ENCODE measurements around the gene SHE. TPM values are rescaled to one million over a fixed set of nuclear protein-coding genes. Genes with fewer than 3 reads are reported as not detected.

Gene SHE
- total RNA-seq, 2 experiments from 2014 or later = not detected

- Histone ChIP-seq H3K79me2 (ENCODE audit: insufficient read depth, low read depth, low read length) (no peaks in the 10 kb centered on the region), H3K4me2 (ENCODE audit: low read length) (no peak overlapping the region), H3K27ac (ENCODE audit: low read depth, low read length, poor library complexity, severe bottlenecking) (no peak overlapping the region), H4K20me1 (ENCODE audit: insufficient read depth, low read length) (no peaks in the 10 kb centered on the region), H3K4me1 (ENCODE audit: insufficient read depth, low read length, poor library complexity, severe bottlenecking) (no peaks in the 10 kb centered on the region), H3K36me3 (ENCODE audit: insufficient read depth, low read length) (no peaks in the 10 kb centered on the region), H2AFZ (ENCODE audit: low read length) (no peak overlapping the region), H3K9me3 (ENCODE audit: low read length) (no peaks in the 10 kb centered on the region), H3K9me2 (ENCODE audit: insufficient read depth, low read length) (no peaks in the 10 kb centered on the region), H3K4me3 (ENCODE audit: low read depth, low read length, poor library complexity, severe bottlenecking) (no peak overlapping the region)
- POLR2A ChIA-PET = no interaction called here
- CTCF ChIA-PET (ENCODE audit: unreplicated experiment) = no interaction called here
- no TSS peak for BruUV-seq (replicated peaks)
- DNase-seq (ENCODE audit: low spot score) = no peak
- TF ChIP-seq EZH2phosphoT487 (IDR thresholded peaks at IDR 0.05; ENCODE audit: borderline replicate concordance, low read depth, low read length) = no peak
- TF ChIP-seq CTCF (conservative IDR thresholded peaks at IDR 0.05; ENCODE audit: low read length) = no peak
- intact Hi-C loops (cut with micrococcal nuclease; ENCODE audit: unreplicated experiment) = no loop called here
Measured at GRCh38 chr1:154502744-154503115, 518 bp upstream of the SHE start.

GRCh38 chr1:154501423-154502065 lies 668 bp downstream of the SHE start:
- Histone ChIP-seq H4K20me1 (ENCODE audit: insufficient read depth, low read length) (no peaks in the 10 kb centered on the region), H3K9me3 (ENCODE audit: low read length) (no peaks in the 10 kb centered on the region), H3K9me2 (ENCODE audit: insufficient read depth, low read length) (no peaks in the 10 kb centered on the region), H3K4me3 (ENCODE audit: low read depth, low read length, poor library complexity, severe bottlenecking) (no peak overlapping the region), H3K79me2 (ENCODE audit: insufficient read depth, low read depth, low read length) (no peaks in the 10 kb centered on the region), H3K4me2 (ENCODE audit: low read length) (no peak overlapping the region), H3K27ac (ENCODE audit: low read depth, low read length, poor library complexity, severe bottlenecking) (no peak overlapping the region), H3K36me3 (ENCODE audit: insufficient read depth, low read length) (no peaks in the 10 kb centered on the region), H2AFZ (ENCODE audit: low read length) (no peak overlapping the region), H3K4me1 (ENCODE audit: insufficient read depth, low read length, poor library complexity, severe bottlenecking) (peaks cover 10% of the 10 kb centered on the region)
- CTCF ChIA-PET (ENCODE audit: unreplicated experiment) = no interaction called here
- DNase-seq (ENCODE audit: low spot score) = no peak
- no TSS peak for BruUV-seq (replicated peaks)
- TF ChIP-seq CTCF (conservative IDR thresholded peaks at IDR 0.05; ENCODE audit: low read length) (no peak), EZH2phosphoT487 (IDR thresholded peaks at IDR 0.05; ENCODE audit: borderline replicate concordance, low read depth, low read length) (no peak)
- intact Hi-C loops (cut with micrococcal nuclease; ENCODE audit: unreplicated experiment) = no loop called here
- POLR2A ChIA-PET = no interaction called here

GRCh38 chr1:154500533-154500932 lies 1.7 kb downstream of the SHE start:
- ChIA-PET POLR2A (no interaction called here), CTCF (ENCODE audit: unreplicated experiment) (no interaction called here)
- H2AFZ ChIP-seq (ENCODE audit: low read length) = no peak overlapping the region
- no peaks in the 10 kb centered on the region for H3K9me2 ChIP-seq (ENCODE audit: insufficient read depth, low read length)
- H3K9me3 ChIP-seq (ENCODE audit: low read length) = no peaks in the 10 kb centered on the region
- no peak overlapping the region for H3K27ac ChIP-seq (ENCODE audit: low read depth, low read length, poor library complexity, severe bottlenecking)
- H3K36me3 ChIP-seq (ENCODE audit: insufficient read depth, low read length) = no peaks in the 10 kb centered on the region
- no peaks in the 10 kb centered on the region for H4K20me1 ChIP-seq (ENCODE audit: insufficient read depth, low read length)
- no peak overlapping the region for H3K4me3 ChIP-seq (ENCODE audit: low read depth, low read length, poor library complexity, severe bottlenecking)
- no peaks in the 10 kb centered on the region for H3K79me2 ChIP-seq (ENCODE audit: insufficient read depth, low read depth, low read length)
- intact Hi-C loops (cut with micrococcal nuclease; ENCODE audit: unreplicated experiment) = no loop called here
- TF ChIP-seq CTCF (conservative IDR thresholded peaks at IDR 0.05; ENCODE audit: low read length) (no peak), EZH2phosphoT487 (IDR thresholded peaks at IDR 0.05; ENCODE audit: borderline replicate concordance, low read depth, low read length) (no peak)
- no peak overlapping the region for H3K4me2 ChIP-seq (ENCODE audit: low read length)
- BruUV-seq (replicated peaks) = no TSS peak
- no peak for DNase-seq (ENCODE audit: low spot score)
- H3K4me1 ChIP-seq (ENCODE audit: insufficient read depth, low read length, poor library complexity, severe bottlenecking) = peaks cover 20% of the 10 kb centered on the region

Measured in OCI-LY7 (cell line).